Nucleus accumbens (tissue), 56 donors: ENCODE results near the gene CRIP2.

Experiments
- DNase-seq, 56 donors: peaks; one replicate each; lab custom pipeline; 2025; lab: John Stamatoyannopoulos, UW

The CRIP2 gene

GRCh38 chr14:105475269-105476096, 862 bp downstream of the CRIP2 start:
- peak in 7 of 56 donors; percentile 37 to 70 (median 51) for DNase-seq

GRCh38 chr14:105476097-105476830, 1.6 kb downstream of the CRIP2 start:
- peak in 55 of 56 donors; percentile 28 to 90 (median 81) for DNase-seq

- DNase-seq = no peak
Observed at GRCh38 chr14:105476831-105477659, 2.4 kb downstream of the CRIP2 start.

- DNase-seq = peak in 4 of 56 donors; percentile 16 to 21 (median 18)
Observed at GRCh38 chr14:105477660-105478397, 3.2 kb downstream of the CRIP2 start.

- DNase-seq = no peak
Observed at GRCh38 chr14:105478398-105479251, 4.0 kb downstream of the CRIP2 start.

- DNase-seq = peak in 2 of 56 donors; percentile 16 to 34
Observed at GRCh38 chr14:105479431-105480158, 5.0 kb downstream of the CRIP2 start.

GRCh38 chr14:105480199-105480746, 5.7 kb downstream of the CRIP2 start:
- no peak for DNase-seq

GRCh38 chr14:105480807-105481801, 6.5 kb downstream of the CRIP2 start:
- peak in 55 of 56 donors; percentile 48 to 99 (median 90) for DNase-seq

GRCh38 chr14:105481886-105482457, 7.4 kb downstream of the CRIP2 start:
- peak in 55 of 56 donors; percentile 23 to 86 (median 62) for DNase-seq

GRCh38 chr14:105482486-105483110, 8.0 kb downstream of the CRIP2 start:
- no peak for DNase-seq

- DNase-seq = no peak
Observed at GRCh38 chr14:105483300-105484068, 8.9 kb downstream of the CRIP2 start.

- DNase-seq = no peak
Observed at GRCh38 chr14:105484069-105484996, 9.7 kb downstream of the CRIP2 start.

GRCh38 chr14:105484997-105485393, 10.4 kb downstream of the CRIP2 start:
- DNase-seq = no peak

GRCh38 chr14:105485739-105486162, 11.1 kb downstream of the CRIP2 start:
- no peak for DNase-seq
